GM12891 (cell line): ENCODE data around the gene NBPF11.
"Not testable (repeated sequence)": the region's sequence is repeated elsewhere in the genome, so short reads cannot be mapped to it uniquely, and the experiment has no call there.

Source experiments
- POLR2A ChIP-seq: IDR thresholded peaks from 2 replicates; pipeline ENCODE4 v1.6.1; 2011; ENCODE audit warnings: low read depth, low read length, control low read depth
- POLR2AphosphoS5 ChIP-seq: IDR thresholded peaks from 2 replicates; pipeline ENCODE4 v1.6.1; 2011; ENCODE audit warnings: low read depth, low read length, control low read depth

GRCh38 chr1:148146191-148146997 is 5.7 kb downstream of the NBPF11 start:
- not testable (repeated sequence) for TF ChIP-seq POLR2A, POLR2AphosphoS5
